HG03108 (cell line): Measurements from ENCODE around the gene TM9SF1.
"Not testable (repeated sequence)": the region's sequence is repeated elsewhere in the genome, so short reads cannot be mapped to it uniquely, and the experiment has no call there.

Source experiments
- ATAC-seq: cut with Tn5 transposase; IDR thresholded peaks from one replicate; pipeline ENCODE4 v1.9.1; 2021; ENCODE audit warnings: moderate library complexity; ENCODE audit not compliant: unreplicated experiment

The TM9SF1 gene

GRCh38 chr14:24226473-24226872 lies 31.2 kb upstream of the TM9SF1 start:
- no peak for ATAC-seq

DNA sequence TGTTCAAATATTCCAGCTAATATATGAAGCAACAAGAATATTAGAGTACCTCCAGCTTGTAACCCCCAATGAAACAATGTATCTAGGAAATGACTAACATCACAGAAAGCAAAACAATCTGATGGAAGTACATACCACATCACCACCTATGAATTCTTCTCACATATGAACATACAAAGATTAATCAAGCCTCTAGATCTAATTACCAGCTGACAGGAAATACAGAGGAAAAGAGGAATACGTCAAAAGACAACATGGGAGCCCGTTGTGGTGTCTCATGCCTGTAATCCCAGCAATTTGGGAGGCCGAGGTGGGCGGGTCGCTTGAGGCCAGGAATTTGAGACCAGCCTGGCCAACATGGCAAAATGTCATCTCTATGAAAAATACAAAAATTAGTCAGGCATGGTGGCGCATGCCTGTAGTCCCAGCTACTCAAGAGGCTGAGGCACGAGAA lies 29.4 kb upstream of the TM9SF1 start:
- no peak for ATAC-seq

GRCh38 chr14:24222987-24223386 lies 27.7 kb upstream of the TM9SF1 start:
- ATAC-seq, result not testable (repeated sequence)

- no peak for ATAC-seq
Measured at GRCh38 chr14:24219521-24219920, 24.3 kb upstream of the TM9SF1 start.

- ATAC-seq, result no peak
Measured at GRCh38 chr14:24219080-24219479, 23.8 kb upstream of the TM9SF1 start.

- not testable (repeated sequence) for ATAC-seq
Measured at GRCh38 chr14:24216876-24217275, 21.6 kb upstream of the TM9SF1 start.

GRCh38 chr14:24216345-24216699 lies 21.1 kb upstream of the TM9SF1 start:
- no peak for ATAC-seq

- peak; percentile 62 for ATAC-seq
Measured at GRCh38 chr14:24215495-24216344, 20.5 kb upstream of the TM9SF1 start, which contains the start of gene MDP1. Gene MDP1, minus strand, starts transcription at chr14:24216066. Its CDS starts 111 bp downstream, at chr14:24215955.

DNA sequence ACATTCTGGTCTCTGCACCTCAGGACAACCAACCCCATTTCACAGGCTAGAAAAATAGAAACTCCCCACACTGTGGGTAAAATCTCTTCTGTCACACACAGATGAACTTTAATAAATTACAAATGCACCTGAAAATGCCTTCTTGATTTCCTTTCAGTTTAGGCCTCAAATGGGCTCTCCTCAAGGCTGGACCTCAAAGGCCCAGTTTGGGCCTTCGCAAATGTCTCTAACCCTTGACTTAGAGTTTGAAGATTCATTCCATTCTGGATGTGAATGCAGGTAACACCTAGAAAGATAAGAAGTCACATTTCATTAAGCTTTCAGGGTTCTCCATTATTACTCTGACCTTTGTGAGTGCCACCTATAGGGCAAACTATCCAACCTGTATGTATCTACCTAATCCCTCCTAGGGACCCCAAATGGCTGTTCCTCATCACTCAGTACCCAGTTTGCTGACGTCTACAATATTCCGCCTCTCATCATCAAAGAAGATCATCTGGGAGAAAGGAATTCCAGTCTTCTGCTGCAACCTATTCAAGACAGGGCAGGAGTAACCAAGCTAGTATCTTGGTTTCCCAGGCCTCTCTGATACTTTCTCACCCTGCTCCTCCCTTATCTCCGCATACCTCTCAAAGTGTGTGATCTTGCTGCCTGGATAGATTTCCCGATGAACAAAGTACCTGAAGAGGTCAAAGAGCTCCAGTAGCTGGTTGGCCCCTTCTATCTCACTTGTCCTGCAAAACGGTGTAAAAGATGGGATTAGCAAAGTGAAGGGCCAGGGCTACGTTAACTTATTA lies 18.8 kb upstream of the TM9SF1 start:
- no peak for ATAC-seq

DNA sequence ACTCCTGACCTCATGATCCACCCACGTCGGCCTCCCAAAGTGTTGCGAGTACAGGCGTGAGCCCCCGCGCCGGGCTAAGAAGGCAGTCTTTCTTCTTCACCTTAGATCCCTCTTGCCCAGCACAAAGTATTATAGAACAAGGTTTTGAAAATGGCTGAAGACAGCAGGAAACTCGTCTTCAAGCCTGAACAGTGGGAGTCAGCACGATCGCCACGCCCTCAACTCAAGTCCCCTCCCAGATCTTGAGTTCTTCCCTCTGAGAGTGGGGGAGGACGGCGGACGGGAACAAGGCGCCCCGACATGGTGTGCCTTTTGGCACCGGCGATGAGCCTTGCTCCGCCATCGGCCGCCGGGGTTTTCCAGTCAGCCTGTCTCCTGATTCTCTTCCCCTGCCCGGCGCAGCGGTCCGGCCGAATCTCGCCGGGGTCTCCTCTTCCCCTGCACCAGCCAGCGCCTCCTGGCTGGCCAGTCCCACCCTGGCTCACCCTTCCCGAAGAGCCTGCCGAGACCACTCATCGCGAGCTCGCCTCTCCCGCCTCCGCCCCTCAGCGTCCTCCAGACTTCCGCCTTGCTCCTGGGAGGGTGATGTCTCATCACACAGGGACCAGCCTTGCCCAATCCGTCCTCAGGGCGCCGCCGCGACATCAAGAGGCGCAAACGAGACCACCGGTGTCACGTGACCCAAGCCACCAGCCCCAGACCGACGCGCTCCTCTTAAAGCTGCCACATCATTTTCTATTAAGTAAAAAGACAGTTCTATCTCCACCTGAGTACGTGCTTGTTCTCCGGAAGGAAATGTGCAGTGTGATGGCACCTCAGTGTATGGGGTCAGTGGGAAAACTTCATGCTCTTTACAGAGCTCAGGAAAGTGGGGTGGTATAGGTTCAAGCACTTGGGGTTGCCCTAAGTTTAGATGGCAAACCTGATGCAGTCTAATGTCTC lies 18.0 kb upstream of the TM9SF1 start, which contains the start of gene CHMP4A:
CHMP4A (minus strand) TSS at position 565 of the 942 bp plus-strand sequence; CDS start at position 516, 49 bp downstream.
- ATAC-seq, result peak; percentile 80

- no peak for ATAC-seq
Measured at GRCh38 chr14:24211311-24211710, 16.1 kb upstream of the TM9SF1 start.

- no peak for ATAC-seq
Measured at GRCh38 chr14:24207625-24208024, 12.4 kb upstream of the TM9SF1 start.

- no peak for ATAC-seq
Measured at GRCh38 chr14:24207104-24207551, 11.9 kb upstream of the TM9SF1 start.

DNA sequence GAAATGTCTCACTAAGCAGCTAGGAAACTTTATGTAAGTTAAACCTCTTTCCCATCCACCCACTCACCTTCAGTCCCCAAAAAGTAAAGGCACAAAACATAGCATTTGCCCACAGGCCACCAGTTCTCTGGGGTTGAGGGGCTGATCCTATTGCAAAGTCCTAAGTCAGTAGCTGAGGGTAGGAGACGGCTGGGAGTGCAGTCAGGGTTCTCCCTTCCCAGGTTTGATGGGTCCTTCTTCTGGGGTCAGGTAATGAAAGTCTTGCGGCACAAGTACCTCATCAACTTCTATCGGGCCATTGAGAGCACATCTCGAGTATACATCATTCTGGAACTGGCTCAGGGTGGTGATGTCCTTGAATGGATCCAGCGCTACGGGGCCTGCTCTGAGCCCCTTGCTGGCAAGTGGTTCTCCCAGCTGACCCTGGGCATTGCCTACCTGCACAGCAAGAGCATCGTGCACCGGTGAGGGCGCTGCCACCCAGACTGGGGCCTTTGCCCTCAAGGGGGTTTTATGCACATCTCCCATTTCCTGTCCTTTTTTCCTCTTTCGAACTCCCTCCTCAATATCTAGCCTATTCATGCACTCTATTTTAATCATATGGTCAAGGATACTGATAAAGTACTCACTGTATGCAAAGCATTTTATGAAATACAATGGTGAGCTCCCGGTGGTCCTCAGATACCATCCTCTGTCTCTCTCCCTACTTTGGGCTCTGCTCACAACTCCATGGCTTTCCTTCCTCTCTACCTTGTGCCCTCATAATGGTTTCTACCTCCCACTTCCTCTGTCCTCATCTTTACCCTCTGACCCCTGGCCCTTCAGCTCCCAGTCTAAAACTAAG lies 11.2 kb upstream of the TM9SF1 start:
- ATAC-seq, result no peak

DNA sequence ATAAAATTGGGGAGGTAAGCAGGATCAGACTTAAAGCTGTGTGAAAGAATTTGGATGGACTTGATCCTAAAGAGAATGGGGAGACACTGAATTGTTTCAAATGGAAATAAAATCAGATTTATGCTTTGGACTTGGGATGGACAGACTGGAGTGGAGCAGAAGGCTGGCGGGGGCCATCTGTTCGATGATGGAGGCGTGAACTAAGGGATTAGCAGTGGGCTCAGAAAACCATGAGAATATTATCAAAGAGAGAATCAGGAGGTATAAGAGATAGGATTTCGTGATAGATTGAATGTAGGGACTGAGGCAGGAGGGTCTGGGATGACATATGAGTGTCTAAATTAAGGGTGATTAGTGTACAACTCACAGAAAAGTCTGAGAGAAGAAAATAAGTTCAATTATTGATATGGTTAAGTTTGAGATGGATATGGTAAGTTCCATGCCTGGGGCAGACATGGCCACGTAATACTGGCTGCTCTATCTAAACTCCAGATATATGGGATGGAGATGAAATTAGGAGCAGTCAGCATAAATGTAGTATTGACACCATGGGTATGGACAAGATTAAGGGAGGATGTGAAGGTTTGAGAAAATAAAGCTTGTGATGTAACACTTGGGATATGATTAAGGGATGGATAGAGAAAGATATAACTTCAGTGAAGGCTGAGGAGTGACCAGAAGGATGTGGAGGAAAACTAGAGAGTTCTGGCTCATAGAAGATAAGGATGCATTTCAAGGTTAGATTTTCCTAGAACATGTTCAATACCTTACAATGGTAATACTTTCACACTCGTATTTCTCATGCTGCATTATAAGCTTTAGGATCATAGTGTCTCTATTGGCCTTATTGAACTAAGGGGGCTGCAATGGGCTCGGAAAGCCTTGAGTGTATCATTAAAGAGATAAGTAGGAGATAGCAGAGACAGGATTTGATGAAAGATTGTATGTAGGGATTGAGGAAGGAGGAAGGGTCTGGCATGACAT lies 9.2 kb upstream of the TM9SF1 start:
- no peak for ATAC-seq

GRCh38 chr14:24203249-24203886 lies 8.1 kb upstream of the TM9SF1 start:
- not testable (repeated sequence) for ATAC-seq

DNA sequence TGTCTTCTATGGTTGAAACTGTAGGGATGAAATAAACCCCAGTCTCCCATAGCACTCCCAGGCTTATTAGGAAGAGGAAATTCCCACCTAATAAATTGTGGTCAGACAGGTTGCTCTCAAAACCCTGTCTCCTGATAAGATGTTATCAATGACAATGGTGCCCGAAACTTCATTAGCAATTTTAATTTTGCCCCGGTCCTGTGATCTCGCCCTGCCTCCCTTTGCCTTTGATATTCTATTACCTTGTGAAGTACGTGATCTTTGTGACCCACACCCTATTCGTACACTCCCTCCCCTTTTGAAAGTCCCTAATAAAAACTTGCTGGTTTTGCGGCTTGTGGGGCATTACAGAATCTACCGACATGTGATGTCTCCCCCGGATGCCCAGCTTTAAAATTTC lies 7.3 kb upstream of the TM9SF1 start:
- ATAC-seq, result not testable (repeated sequence)
